ENCODE results near the gene CABLES2.

The CABLES2 gene

GRCh38 chr20:62357187-62357667 is 49.9 kb downstream of the CABLES2 start:
- no peak for DNase-seq

GRCh38 chr20:62356589-62357186 is 50.4 kb downstream of the CABLES2 start:
- no peak for DNase-seq

- no peak for DNase-seq
These were observed 51.1 kb downstream of the CABLES2 start for GRCh38 chr20:62355878-62356588.

GRCh38 chr20:62355516-62355877 is 51.6 kb downstream of the CABLES2 start:
- DNase-seq, result no peak

- DNase-seq, result no peak
These were observed 52.2 kb downstream of the CABLES2 start for GRCh38 chr20:62354811-62355341.

- DNase-seq, result no peak
These were observed 52.9 kb downstream of the CABLES2 start for GRCh38 chr20:62354031-62354808.

- DNase-seq, result no peak
These were observed 53.6 kb downstream of the CABLES2 start for GRCh38 chr20:62353289-62354030.

- no peak for DNase-seq
These were observed 54.4 kb downstream of the CABLES2 start for GRCh38 chr20:62352402-62353288.

- no peak for DNase-seq
These were observed 55.4 kb downstream of the CABLES2 start for GRCh38 chr20:62351469-62352401.

- no peak for DNase-seq
These were observed 56.3 kb downstream of the CABLES2 start for GRCh38 chr20:62350629-62351422.

GRCh38 chr20:62350098-62350628 is 56.9 kb downstream of the CABLES2 start:
- DNase-seq, result peak; percentile 61

- DNase-seq, result no peak
These were observed 57.5 kb downstream of the CABLES2 start for GRCh38 chr20:62349556-62350097.

GRCh38 chr20:62348604-62349003 is 58.5 kb downstream of the CABLES2 start:
- DNase-seq, result no peak

- DNase-seq, result no peak
These were observed 59.6 kb downstream of the CABLES2 start for GRCh38 chr20:62347445-62347844.

- DNase-seq, result no peak
These were observed 60.0 kb downstream of the CABLES2 start for GRCh38 chr20:62347151-62347404.

GRCh38 chr20:62346398-62347150 is 60.5 kb downstream of the CABLES2 start:
- no peak for DNase-seq

GRCh38 chr20:62345681-62346370 is 61.3 kb downstream of the CABLES2 start:
- DNase-seq, result no peak

- no peak for DNase-seq
These were observed 62.3 kb downstream of the CABLES2 start for GRCh38 chr20:62344782-62345181.
